GM12878 (cell line): ENCODE results near the gene RAB31.

ENCODE experiments used
- NR2F1 ChIP-seq: fragments of 450-650 bp; conservative IDR thresholded peaks from 2 replicates; pipeline ENCODE4 v1.6.1; 2017; ENCODE audit warnings: mild to moderate bottlenecking
- POLR2A ChIP-seq: IDR thresholded peaks from 2 replicates; pipeline ENCODE4 v1.6.1; 2011; ENCODE audit warnings: low read depth, mild to moderate bottlenecking, low read length
- TF ChIP-seq, protein P1 (sequence below): IDR thresholded peaks from 2 replicates; pipeline ENCODE4 v1.6.1; 2012; ENCODE audit warnings: mild to moderate bottlenecking, low read depth, low read length
- TF ChIP-seq, protein P2 (sequence below), 3 experiments: IDR thresholded peaks in 2 of 3; conservative IDR thresholded peaks in 1 of 3; 2 replicates each; pipeline ENCODE4 v1.5.1; 2011; ENCODE audit warnings: low read depth in 3 of 3, low read length in 3 of 3, mild to moderate bottlenecking in 3 of 3, control low read depth in 2 of 3, moderate library complexity in 2 of 3, inconsistent platforms in 1 of 3, mixed read lengths in 1 of 3; ENCODE audit not compliant: control insufficient read depth in 2 of 3, insufficient read depth in 1 of 3; ENCODE audit errors: extremely low read depth in 1 of 3

DNA sequence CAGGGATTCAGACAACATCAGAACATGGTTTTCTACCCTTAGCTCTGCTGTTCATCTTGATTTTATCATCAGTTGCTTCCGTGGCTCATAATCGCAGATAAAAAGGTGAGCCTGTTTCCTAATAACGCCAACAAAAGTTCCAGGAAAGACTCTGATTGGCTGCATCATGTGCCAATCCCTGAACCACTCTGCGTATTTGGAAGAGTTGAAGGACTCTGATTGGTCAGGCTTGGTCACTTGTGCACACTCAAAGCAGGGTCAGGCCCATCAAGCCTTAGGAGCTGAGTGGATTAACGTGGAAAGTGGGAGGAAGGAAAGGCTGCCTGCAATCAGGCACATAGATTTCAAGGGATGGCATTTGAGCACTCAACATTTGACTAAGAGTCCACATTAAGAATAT, 189.0 kb downstream of the RAB31 start:
- TF ChIP-seq, protein P1, sequence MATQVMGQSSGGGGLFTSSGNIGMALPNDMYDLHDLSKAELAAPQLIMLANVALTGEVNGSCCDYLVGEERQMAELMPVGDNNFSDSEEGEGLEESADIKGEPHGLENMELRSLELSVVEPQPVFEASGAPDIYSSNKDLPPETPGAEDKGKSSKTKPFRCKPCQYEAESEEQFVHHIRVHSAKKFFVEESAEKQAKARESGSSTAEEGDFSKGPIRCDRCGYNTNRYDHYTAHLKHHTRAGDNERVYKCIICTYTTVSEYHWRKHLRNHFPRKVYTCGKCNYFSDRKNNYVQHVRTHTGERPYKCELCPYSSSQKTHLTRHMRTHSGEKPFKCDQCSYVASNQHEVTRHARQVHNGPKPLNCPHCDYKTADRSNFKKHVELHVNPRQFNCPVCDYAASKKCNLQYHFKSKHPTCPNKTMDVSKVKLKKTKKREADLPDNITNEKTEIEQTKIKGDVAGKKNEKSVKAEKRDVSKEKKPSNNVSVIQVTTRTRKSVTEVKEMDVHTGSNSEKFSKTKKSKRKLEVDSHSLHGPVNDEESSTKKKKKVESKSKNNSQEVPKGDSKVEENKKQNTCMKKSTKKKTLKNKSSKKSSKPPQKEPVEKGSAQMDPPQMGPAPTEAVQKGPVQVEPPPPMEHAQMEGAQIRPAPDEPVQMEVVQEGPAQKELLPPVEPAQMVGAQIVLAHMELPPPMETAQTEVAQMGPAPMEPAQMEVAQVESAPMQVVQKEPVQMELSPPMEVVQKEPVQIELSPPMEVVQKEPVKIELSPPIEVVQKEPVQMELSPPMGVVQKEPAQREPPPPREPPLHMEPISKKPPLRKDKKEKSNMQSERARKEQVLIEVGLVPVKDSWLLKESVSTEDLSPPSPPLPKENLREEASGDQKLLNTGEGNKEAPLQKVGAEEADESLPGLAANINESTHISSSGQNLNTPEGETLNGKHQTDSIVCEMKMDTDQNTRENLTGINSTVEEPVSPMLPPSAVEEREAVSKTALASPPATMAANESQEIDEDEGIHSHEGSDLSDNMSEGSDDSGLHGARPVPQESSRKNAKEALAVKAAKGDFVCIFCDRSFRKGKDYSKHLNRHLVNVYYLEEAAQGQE, result no peak
- TF ChIP-seq POLR2A, result no peak
- TF ChIP-seq, protein P2, sequence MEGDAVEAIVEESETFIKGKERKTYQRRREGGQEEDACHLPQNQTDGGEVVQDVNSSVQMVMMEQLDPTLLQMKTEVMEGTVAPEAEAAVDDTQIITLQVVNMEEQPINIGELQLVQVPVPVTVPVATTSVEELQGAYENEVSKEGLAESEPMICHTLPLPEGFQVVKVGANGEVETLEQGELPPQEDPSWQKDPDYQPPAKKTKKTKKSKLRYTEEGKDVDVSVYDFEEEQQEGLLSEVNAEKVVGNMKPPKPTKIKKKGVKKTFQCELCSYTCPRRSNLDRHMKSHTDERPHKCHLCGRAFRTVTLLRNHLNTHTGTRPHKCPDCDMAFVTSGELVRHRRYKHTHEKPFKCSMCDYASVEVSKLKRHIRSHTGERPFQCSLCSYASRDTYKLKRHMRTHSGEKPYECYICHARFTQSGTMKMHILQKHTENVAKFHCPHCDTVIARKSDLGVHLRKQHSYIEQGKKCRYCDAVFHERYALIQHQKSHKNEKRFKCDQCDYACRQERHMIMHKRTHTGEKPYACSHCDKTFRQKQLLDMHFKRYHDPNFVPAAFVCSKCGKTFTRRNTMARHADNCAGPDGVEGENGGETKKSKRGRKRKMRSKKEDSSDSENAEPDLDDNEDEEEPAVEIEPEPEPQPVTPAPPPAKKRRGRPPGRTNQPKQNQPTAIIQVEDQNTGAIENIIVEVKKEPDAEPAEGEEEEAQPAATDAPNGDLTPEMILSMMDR (IDR thresholded peaks at IDR 0.05 in 2 of 3, conservative IDR thresholded peaks at IDR 0.05 in 1 of 3; ENCODE audit: control insufficient read depth in 2 of 3, extremely low read depth in 1 of 3, insufficient read depth in 1 of 3, low read depth in 3 of 3, low read length in 3 of 3), result no peak
- no peak for TF ChIP-seq NR2F1
